C1 segment of cervical spinal cord (tissue), 14 donors: ENCODE results near the gene PDCL3.

Source experiments
- DNase-seq, 14 donors: peaks; one replicate each; lab custom pipeline; 2025; lab: John Stamatoyannopoulos, UW

Gene PDCL3

GRCh38 chr2:100562613-100563406 is at the start of gene PDCL3:
TSS of gene PDCL3 (plus strand) at chr2:100562993. CDS start at chr2:100563068, 75 bp downstream.
- DNase-seq, result peak; percentile 70 to 99 (median 96)

- no peak for DNase-seq
These were observed 49.1 kb upstream of the PDCL3 start for GRCh38 chr2:100513650-100514049.

GRCh38 chr2:100517556-100517955 is 45.2 kb upstream of the PDCL3 start:
- DNase-seq, result no peak

GRCh38 chr2:100518801-100519200 is 44.0 kb upstream of the PDCL3 start:
- no peak for DNase-seq

- DNase-seq, result no peak
These were observed 42.6 kb upstream of the PDCL3 start for GRCh38 chr2:100520224-100520623.

- no peak for DNase-seq
These were observed 40.4 kb upstream of the PDCL3 start for GRCh38 chr2:100522430-100522829.

DNA sequence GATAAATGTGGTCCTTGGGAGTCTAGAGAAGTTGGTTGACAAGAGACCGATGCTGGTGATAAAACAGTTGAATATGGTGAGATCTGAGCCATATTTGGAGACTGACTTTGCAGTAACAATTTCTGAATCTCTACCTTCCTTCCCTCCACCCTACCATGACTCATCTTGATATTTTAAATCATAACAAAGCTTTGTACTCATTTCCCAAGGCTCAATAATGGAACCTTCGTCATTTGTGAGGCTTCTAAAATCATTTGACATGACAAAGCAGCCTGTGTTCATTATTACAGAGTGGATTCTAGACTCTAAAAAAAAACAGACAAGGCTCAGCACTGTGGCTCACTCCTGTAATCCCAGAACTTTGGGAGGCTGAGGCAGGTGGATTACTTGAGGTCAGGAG is 38.5 kb upstream of the PDCL3 start:
- no peak for DNase-seq

DNA sequence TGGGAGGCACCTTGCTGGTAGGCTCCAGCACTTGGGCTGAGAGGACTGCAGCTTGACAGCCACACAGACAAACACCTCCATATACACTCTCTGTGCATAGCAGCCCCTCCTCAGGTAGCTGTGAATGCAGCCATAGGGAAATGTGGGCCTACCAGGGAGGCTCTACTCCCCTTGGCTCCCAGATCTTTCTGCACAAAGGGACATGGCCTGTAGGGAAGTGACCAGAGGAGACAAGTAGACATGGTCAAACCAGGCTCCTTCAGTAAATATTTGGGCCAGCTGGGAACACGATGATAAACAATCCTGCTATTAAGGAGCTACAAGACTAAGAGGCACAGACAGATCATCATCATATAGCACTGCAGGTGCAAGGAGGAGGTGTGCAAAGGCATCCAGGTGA is 35.9 kb upstream of the PDCL3 start:
- no peak for DNase-seq

- no peak for DNase-seq
These were observed 35.3 kb upstream of the PDCL3 start for GRCh38 chr2:100527440-100528015.

- DNase-seq, result no peak
These were observed 33.6 kb upstream of the PDCL3 start for GRCh38 chr2:100529176-100529575.

DNA sequence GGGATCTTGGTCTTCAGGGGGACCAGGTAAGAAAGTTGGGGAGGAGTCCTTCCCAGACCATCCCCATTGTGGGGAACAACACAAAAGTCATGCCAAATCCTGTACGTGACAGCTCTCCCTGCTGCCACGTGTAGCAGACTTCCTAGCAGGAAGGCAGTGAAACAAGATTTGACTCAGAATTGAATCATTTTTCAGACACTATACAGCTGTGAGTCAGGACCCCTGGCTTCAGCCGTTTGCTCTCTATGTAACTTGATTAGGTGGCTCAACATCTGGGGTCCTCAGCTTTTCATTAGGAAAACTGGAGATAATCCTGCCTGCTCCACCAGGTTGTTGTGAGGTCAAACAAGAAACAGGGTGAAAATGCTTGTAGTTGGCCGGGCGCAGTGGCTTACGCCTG is 32.9 kb upstream of the PDCL3 start:
- no peak for DNase-seq

DNA sequence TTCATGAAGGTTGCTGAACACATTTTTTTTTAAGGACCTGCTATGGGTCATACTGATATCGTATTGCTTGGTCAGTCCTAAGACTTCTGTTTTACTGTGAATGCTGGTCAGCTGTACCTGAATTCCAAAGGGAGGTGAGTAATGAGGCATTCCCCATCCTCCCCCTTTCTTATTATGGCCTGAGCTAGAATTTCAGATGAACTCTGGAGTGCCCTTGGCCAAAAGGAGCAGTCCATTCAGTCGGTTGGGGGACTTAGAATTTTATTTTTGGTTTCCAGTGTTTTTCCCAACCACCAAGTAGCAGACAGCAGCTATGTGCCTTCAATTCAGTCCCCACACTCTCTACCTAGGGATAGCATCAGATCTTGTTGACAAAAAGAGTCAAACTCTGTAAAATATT is 26.9 kb upstream of the PDCL3 start:
- DNase-seq, result no peak

DNA sequence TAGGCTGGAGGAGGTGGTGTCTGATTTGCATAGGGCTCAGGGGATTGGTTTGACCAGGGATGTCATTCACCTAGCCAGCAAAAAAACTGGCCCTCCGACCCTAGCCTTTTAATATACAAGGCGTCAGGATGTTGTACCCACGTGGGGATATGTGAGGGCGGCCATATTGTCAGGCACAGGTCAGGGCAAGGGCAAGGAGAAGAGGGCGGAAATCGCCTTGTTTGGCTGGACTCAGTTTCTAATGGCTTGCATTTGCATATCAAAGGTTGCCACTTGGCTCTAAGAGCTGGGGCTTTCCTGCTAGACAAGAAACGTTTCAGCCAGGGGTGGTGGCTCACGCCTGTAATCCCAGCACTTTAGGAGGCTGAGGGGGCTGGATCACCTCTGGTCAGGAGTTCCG is 24.9 kb upstream of the PDCL3 start:
- DNase-seq, result no peak

GRCh38 chr2:100539221-100539620 is 23.6 kb upstream of the PDCL3 start:
- peak in 1 of 14 donors; percentile 26 for DNase-seq

DNA sequence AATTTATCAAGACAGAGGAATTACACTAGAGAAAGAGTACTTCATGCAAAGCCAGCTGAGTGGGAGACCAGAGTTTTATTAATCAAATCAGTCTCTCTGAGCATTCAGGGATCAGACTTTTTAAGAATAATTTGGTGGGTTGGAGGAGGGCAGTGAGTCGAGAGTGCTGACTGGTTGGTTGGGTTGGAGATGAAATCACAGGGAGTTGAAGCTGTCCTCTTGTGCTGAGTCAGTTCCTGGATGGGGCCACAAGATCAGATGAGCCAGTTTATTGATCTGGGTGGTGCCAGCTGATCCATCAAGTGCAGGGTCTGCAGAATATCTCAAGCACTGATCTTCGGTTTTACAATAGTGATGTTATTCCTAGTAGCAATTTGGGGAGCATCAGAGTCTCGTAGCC is 21.4 kb upstream of the PDCL3 start:
- DNase-seq, result no peak

GRCh38 chr2:100542418-100542817 is 20.4 kb upstream of the PDCL3 start:
- DNase-seq, result no peak

- DNase-seq, result no peak
These were observed 17.7 kb upstream of the PDCL3 start for GRCh38 chr2:100544911-100545596.

GRCh38 chr2:100546469-100546868 is 16.3 kb upstream of the PDCL3 start:
- DNase-seq, result no peak

DNA sequence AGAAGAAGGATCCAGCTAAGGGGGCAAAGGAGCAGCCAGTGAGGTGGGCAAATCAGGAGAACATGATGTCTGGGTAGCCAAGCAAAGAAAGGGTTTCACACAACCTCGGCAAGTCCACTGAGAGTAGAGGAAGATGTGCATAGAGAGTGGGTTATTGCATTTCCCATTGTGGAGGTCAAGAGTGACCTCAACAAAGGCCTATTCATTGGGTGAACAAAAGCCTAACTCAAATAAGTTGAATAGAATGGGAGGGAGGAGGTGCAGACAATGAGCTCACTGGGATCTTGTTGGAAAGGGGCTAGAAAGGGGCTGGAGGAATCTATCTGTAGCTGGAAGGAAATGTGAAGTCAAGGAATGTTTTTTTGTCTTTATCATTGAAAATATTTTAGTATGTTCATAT is 14.0 kb upstream of the PDCL3 start:
- peak in 11 of 14 donors; percentile 0 to 63 (median 42) for DNase-seq

- no peak for DNase-seq
These were observed 11.5 kb upstream of the PDCL3 start for GRCh38 chr2:100551303-100551702.

DNA sequence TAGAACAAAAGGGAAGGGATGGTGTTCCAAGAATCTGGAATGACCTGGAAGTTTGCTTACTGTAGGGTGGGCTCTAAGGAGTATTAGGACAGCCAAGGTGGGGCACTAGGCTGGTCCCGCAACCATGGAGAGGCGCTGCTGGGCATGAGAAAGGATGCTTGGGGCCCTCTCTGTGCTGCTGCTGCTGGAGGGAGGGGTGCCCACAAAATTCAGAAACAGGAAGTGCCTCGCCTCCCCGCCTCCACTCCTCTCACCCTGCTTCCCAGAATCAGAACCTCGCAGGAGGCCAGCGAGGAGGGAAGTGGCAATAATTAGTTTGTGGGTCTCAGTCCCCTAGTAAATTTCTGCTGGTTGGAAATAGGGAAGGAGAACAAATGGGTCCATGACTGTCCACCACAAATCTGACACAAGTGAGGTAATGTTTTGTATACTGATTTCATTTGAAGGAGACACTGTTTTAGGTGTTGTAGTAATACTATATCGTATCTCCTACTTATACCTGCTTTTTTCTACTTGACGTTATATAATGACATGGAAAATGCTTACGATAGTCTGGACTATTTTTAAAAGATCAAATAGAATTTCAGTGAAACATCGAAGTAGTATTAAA is 7.9 kb upstream of the PDCL3 start:
- DNase-seq, result no peak

- DNase-seq, result no peak
These were observed 6.0 kb upstream of the PDCL3 start for GRCh38 chr2:100556746-100557145.
